Adipose tissue (tissue), 3 donors: Measurements from ENCODE around the gene INPP5D. TPM values are rescaled to one million over a fixed set of nuclear protein-coding genes. Genes with fewer than 3 reads are reported as not detected.
"Not testable (repeated sequence)": the region's sequence is repeated elsewhere in the genome, so short reads cannot be mapped to it uniquely, and the experiment has no call there.

Experiments
- H3K27ac ChIP-seq: one replicate; pipeline ENCODE4 v1.5.1; 2013; ENCODE audit warnings: low read depth, low read length
- WGBS, 3 donors: extraction: QIAGEN DNeasy Blood & Tissue Kit; methylation state at CpG; one replicate each; pipeline ENCODE4 v1.1.7; 2013; 5-methylcytosine and 5-hydroxymethylcytosine counted together
- polyA plus RNA-seq, 3 donors: library from polyadenylated mRNA; stranded (reverse); fragments of 200-250 nt; gene quantifications; one replicate each; pipeline ENCODE4 v1.2.3, GENCODE V29; 2013
- donor health status: healthy with polysubstance abuse.
- donor health status: Bipolar disorder and iron deficiency.
- donor health status: healthy.

Gene INPP5D
- polyA plus RNA-seq, 3 donors = 2.8 to 15.2 (median 8.1) TPM

- 42 to 67% (median 57%) methylated on average over 9 of the region's 9 CpGs for WGBS, 3 donors
- H3K27ac ChIP-seq = no peak overlapping the region
Measured at GRCh38 chr2:233082931-233083755, 23.0 kb downstream of the INPP5D start.

- H3K27ac ChIP-seq = no peak overlapping the region
- 60 to 83% (median 76%) methylated on average over 8 of the region's 8 CpGs for WGBS, 3 donors
Measured at GRCh38 chr2:233083782-233084181, 23.6 kb downstream of the INPP5D start.

GRCh38 chr2:233084488-233084887 is 24.3 kb downstream of the INPP5D start:
- 36 to 72% (median 42%) methylated on average over 13 of the region's 13 CpGs for WGBS, 3 donors
- no peak overlapping the region for H3K27ac ChIP-seq

GRCh38 chr2:233085037-233085838 is 25.1 kb downstream of the INPP5D start:
- 61 to 67% (median 64%) methylated on average over 13 of the region's 13 CpGs for WGBS, 3 donors
- H3K27ac ChIP-seq = no peak overlapping the region

GRCh38 chr2:233085839-233086150 is 25.7 kb downstream of the INPP5D start:
- no peak overlapping the region for H3K27ac ChIP-seq
- 65 to 92% (median 80%) methylated on average over 2 of the region's 2 CpGs for WGBS, 3 donors

- WGBS, 3 donors = 67 to 88% (median 81%) methylated on average over 7 of the region's 7 CpGs
- H3K27ac ChIP-seq = no peak overlapping the region
Measured at GRCh38 chr2:233087713-233088112, 27.6 kb downstream of the INPP5D start.

- no peak overlapping the region for H3K27ac ChIP-seq
- 77 to 91% (median 89%) methylated on average over 8 of the region's 8 CpGs for WGBS, 3 donors
Measured at GRCh38 chr2:233088972-233089345, 28.8 kb downstream of the INPP5D start.

GRCh38 chr2:233089851-233090250 is 29.7 kb downstream of the INPP5D start:
- 87 to 96% (median 95%) methylated on average over 11 of the region's 11 CpGs for WGBS, 3 donors
- no peak overlapping the region for H3K27ac ChIP-seq

DNA sequence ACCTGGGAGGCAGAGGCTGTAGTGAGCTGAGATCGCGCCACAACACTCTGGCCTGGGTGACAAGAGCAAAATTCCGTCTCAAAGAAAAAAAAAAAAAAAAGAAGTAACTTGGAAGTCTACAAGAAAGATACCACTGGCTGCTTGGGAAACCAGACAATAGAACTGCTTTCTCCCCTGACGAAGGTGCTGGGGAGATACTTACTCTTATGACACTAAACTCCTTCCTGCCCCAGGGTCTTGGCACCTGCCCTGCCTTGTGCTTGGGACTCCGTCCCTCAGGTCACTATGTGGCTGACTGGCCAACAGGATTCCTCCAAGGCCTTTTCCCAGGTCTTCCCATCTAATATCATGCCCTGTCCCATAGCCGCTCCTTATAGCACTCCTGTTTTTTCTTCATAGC is 30.7 kb downstream of the INPP5D start:
- WGBS, 3 donors = 83 to 91% (median 90%) methylated on average over 6 of the region's 6 CpGs
- H3K27ac ChIP-seq = no peak overlapping the region

GRCh38 chr2:233091595-233092375 is 31.6 kb downstream of the INPP5D start:
- 68 to 80% (median 77%) methylated on average over 18 of the region's 18 CpGs for WGBS, 3 donors
- no peak overlapping the region for H3K27ac ChIP-seq

GRCh38 chr2:233092432-233093165 is 32.5 kb downstream of the INPP5D start:
- WGBS, 3 donors = 52 to 63% (median 56%) methylated on average over 9 of the region's 9 CpGs
- no peak overlapping the region for H3K27ac ChIP-seq

GRCh38 chr2:233093166-233093448 is 33.0 kb downstream of the INPP5D start:
- H3K27ac ChIP-seq = no peak overlapping the region
- 50 to 63% (median 55%) methylated on average over 1 of the region's 1 CpG for WGBS, 3 donors

DNA sequence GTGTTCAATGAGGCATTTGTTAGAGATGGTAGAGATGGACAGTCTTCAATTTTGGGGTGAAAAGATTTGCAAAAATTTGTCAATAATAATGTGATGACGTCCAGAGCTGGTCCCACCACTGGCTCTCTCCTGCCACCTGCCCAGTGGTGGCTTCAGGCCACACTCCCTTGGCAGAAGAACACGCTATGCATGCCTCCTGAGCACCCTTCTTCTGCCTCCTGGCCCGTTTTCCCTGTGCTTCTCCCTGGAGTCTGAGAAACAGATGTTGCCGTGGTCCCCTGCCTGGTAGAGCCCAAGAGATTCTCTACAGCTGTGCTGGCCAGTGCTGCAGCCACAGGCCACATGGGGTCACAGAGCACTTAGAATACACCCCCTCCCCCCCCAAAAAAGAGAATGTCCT is 33.6 kb downstream of the INPP5D start:
- WGBS, 3 donors = 69 to 86% (median 80%) methylated on average over 4 of the region's 4 CpGs
- no peak overlapping the region for H3K27ac ChIP-seq

DNA sequence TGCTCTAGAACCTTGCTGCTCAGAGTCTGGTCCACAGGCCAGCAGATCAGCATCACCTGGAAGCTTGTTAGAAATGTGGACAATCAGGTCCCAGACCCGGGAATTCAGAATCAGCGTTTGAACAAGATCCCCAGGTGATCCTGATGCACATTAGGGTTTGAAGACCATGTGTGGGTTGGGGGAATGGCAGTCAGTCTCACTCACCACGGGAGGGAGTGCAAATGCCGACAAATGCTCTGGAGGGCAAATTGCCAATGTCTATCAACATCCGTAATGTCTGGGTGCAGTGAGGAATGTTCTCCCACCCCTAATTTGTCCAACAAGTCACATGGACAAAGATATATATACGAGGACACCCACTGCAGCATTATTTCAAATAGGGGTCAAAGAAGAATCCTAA is 34.5 kb downstream of the INPP5D start:
- no peak overlapping the region for H3K27ac ChIP-seq
- WGBS, 3 donors = 32 to 68% (median 62%) methylated on average over 6 of the region's 6 CpGs

DNA sequence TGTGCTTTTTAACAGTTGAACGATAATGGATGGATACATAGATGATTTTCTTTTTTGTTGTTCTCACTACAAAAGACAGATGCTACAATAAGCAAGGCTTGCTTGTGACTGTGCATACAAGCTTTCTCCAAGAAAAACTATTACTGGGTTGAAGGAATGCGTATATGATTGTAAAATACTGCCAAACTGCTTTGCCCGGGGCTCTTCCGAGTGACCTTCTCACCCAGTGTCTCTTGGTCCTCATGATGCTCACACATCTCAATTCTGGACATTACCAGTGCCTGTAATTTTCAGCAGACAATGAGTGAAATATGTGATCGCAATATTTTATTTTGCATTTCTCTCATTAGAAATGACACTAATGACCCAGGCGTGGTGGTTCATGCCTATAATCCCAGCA is 35.9 kb downstream of the INPP5D start:
- H3K27ac ChIP-seq = no peak overlapping the region
- 86 to 91% (median 89%) methylated on average over 6 of the region's 6 CpGs for WGBS, 3 donors

DNA sequence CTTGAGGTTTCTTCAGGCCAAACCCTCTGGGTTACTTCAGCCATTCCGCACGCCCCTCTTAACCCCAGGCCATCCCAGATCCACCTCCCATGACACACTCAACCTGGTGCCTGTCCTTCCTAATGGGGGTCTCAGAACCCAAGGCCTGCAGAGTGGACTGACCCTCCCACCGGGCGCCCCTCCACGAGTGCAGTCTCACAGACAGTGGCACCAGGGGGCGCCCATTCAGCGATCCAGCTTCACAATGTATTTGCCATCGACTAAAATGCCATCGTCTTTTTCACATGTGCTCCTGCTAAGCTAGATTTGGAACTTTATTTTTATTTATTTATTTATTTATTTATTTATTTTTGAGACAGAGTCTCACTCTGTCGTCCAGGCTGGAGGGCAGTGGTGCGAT is 38.5 kb downstream of the INPP5D start:
- 63 to 86% (median 81%) methylated on average over 11 of the region's 11 CpGs for WGBS, 3 donors
- no peak overlapping the region for H3K27ac ChIP-seq

- WGBS, 3 donors = 93 to 95% (median 93%) methylated on average over 7 of the region's 7 CpGs
- H3K27ac ChIP-seq = not testable (repeated sequence)
Measured at GRCh38 chr2:233099820-233100191, 39.7 kb downstream of the INPP5D start.

- 62 to 79% (median 67%) methylated on average over 17 of the region's 17 CpGs for WGBS, 3 donors
Measured at GRCh38 chr2:233100192-233100998, 40.3 kb downstream of the INPP5D start.

More at GRCh38 chr2:233100192-233100998, 40.3 kb downstream of the INPP5D start:
- H3K27ac ChIP-seq = no peak overlapping the region
